HepG2 (cell line): Measurements from ENCODE around the gene SYS1. TPM values are rescaled to one million over a fixed set of nuclear protein-coding genes. Genes with fewer than 3 reads are reported as not detected.

Experiments used
- CHD4 ChIP-seq: fragments of 200-600 bp; sonication (generic); IDR thresholded peaks from 2 replicates; pipeline ENCODE4 v1.7.0; 2017; ENCODE audit warnings: mild to moderate bottlenecking, low read length, borderline replicate concordance
- FUBP1 ChIP-seq: sonication (generic); formaldehyde crosslinking; IDR thresholded peaks from 2 replicates; pipeline ENCODE4 v1.5.1; 2020; ENCODE audit warnings: missing genetic modification reagents, mild to moderate bottlenecking, borderline replicate concordance
- HNF4G ChIP-seq, 2 experiments: sonication (generic) in 1 of 2; formaldehyde crosslinking in 1 of 2; IDR thresholded peaks; 2 replicates each; pipeline versions ENCODE4 v1.4.0 to v1.6.1; 2011 to 2020; ENCODE audit warnings: borderline replicate concordance in 2 of 2, low read depth in 2 of 2, mild to moderate bottlenecking in 2 of 2, low read length in 1 of 2, missing genetic modification reagents in 1 of 2, moderate library complexity in 1 of 2
- JUN ChIP-seq: sonication (generic); formaldehyde crosslinking; IDR thresholded peaks from 2 replicates; pipeline ENCODE4 v1.4.0; 2020; ENCODE audit warnings: mild to moderate bottlenecking, missing genetic modification reagents
- MAF1 ChIP-seq: sonication (generic); formaldehyde crosslinking; IDR thresholded peaks from 2 replicates; pipeline ENCODE4 v1.5.0; 2020; ENCODE audit warnings: missing genetic modification reagents, borderline replicate concordance
- MED1 ChIP-seq: sonication (generic); formaldehyde crosslinking; IDR thresholded peaks from 2 replicates; pipeline ENCODE4 v1.4.0; 2020; ENCODE audit warnings: missing genetic modification reagents
- NR2F1 ChIP-seq, 2 experiments: fragments of 450-650 bp in 1 of 2; formaldehyde crosslinking in 1 of 2; IDR thresholded peaks; 2 replicates each; pipeline versions ENCODE4 v1.5.0 to v1.6.1; 2016 to 2020; ENCODE audit warnings: mild to moderate bottlenecking in 1 of 2, missing compliant biosample characterization in 1 of 2, missing genetic modification reagents in 1 of 2, moderate library complexity in 1 of 2
- POGK ChIP-seq: sonication (generic); formaldehyde crosslinking; conservative IDR thresholded peaks from 2 replicates; pipeline ENCODE4 v1.8.0; 2022; ENCODE audit warnings: mild to moderate bottlenecking, moderate library complexity, missing genetic modification reagents
- SAP130 ChIP-seq: IDR thresholded peaks from 2 replicates; pipeline ENCODE4 v1.6.1; 2016; ENCODE audit warnings: low read depth
- SP1 ChIP-seq, 2 experiments: fragments of 450-650 bp in 1 of 2; sonication (generic) in 1 of 2; formaldehyde crosslinking in 1 of 2; IDR thresholded peaks; 2 replicates each; pipeline versions ENCODE4 v1.4.0 to v1.6.1; 2016 to 2020; ENCODE audit warnings: missing genetic modification reagents in 1 of 2
- U2AF1 ChIP-seq: fragments of 200-400 bp; formaldehyde crosslinking; optimal IDR thresholded peaks from 2 replicates; pipeline ENCODE3; 2017; ENCODE audit warnings: mild to moderate bottlenecking, low read depth, low read length
- YEATS4 ChIP-seq: sonication (generic); formaldehyde crosslinking; IDR thresholded peaks from 2 replicates; pipeline ENCODE4 v1.4.0; 2020; ENCODE audit warnings: missing genetic modification reagents, borderline replicate concordance
- ZNF354B ChIP-seq: sonication (generic); formaldehyde crosslinking; IDR thresholded peaks from 2 replicates; pipeline ENCODE4 v1.8.0; 2022; ENCODE audit warnings: mild to moderate bottlenecking, missing genetic modification reagents
- ZNF501 ChIP-seq: sonication (generic); formaldehyde crosslinking; IDR thresholded peaks from 2 replicates; pipeline ENCODE4 v1.5.1; 2020; ENCODE audit warnings: mild to moderate bottlenecking, moderate library complexity, missing genetic modification reagents
- ZNF780A ChIP-seq: sonication (generic); formaldehyde crosslinking; IDR thresholded peaks from 2 replicates; pipeline ENCODE4 v1.8.0; 2022; ENCODE audit warnings: mild to moderate bottlenecking, missing genetic modification reagents, moderate library complexity
- ZSCAN31 ChIP-seq: sonication (generic); formaldehyde crosslinking; IDR thresholded peaks from 2 replicates; pipeline ENCODE4 v1.5.0; 2020; ENCODE audit warnings: low read depth, mild to moderate bottlenecking, missing genetic modification reagents
- ZZZ3 ChIP-seq: sonication (generic); formaldehyde crosslinking; IDR thresholded peaks from 2 replicates; pipeline ENCODE4 v1.4.0; 2020; ENCODE audit warnings: missing genetic modification reagents, mild to moderate bottlenecking, borderline replicate concordance
- polyA plus RNA-seq, 8 experiments: library from polyadenylated mRNA; depleted of rRNA in 3 of 8; stranded (reverse) in 7 of 8; unstranded in 1 of 8; fragments of >200 nt; fragmentation: Illumina TruSeq in 4 of 8; extraction: Trizol in 4 of 8; gene quantifications; 2 replicates each; pipeline versions ENCODE4 v1.2.1 to v1.2.3, GENCODE V29; 2011 to 2016; ENCODE audit warnings: low read depth in 4 of 8, missing spikeins in 1 of 8, mixed read lengths in 1 of 8; ENCODE audit not compliant: insufficient read depth in 1 of 8
- total RNA-seq, 5 experiments: library from RNA; depleted of rRNA; stranded (reverse); fragments of >200 nt; fragmentation: Illumina TruSeq; extraction: Trizol; gene quantifications; 2 replicates each; pipeline ENCODE4 v1.2.3, GENCODE V29; 2016; ENCODE audit warnings: low read depth in 1 of 5
- TF ChIP-seq, protein P1 (sequence below): IDR thresholded peaks from 2 replicates; pipeline ENCODE4 v1.6.1; 2016; ENCODE audit warnings: low read depth, borderline replicate concordance
- TF ChIP-seq, protein P2 (sequence below): sonication (generic); formaldehyde crosslinking; IDR thresholded peaks from 2 replicates; pipeline ENCODE4 v1.8.1; 2022; ENCODE audit warnings: mild to moderate bottlenecking, missing genetic modification reagents
- TF ChIP-seq, protein P3 (sequence below): sonication (generic); formaldehyde crosslinking; IDR thresholded peaks from 2 replicates; pipeline ENCODE4 v1.8.1; 2023; ENCODE audit warnings: mild to moderate bottlenecking, inconsistent platforms, moderate library complexity, missing genetic modification reagents, borderline replicate concordance

SYS1 gene
- total and polyA plus RNA-seq, 2 of the 13 experiments (the other 11 are each of a cell fraction or from before 2014, with no cell fraction given), result 38.3 to 65.6 TPM

- TF ChIP-seq FUBP1 (CRISPR knock-in tag) (no peak), NR2F1 (CRISPR knock-in tag; IDR thresholded peaks at IDR 0.05) (0 out of 4 replicates have a peak, but pooled peaks have one; percentile 6 to 8), MED1 (CRISPR knock-in tag) (peak; percentile 89), HNF4G (IDR thresholded peaks at IDR 0.05; ENCODE audit: borderline replicate concordance, low read depth, low read length) (peak; percentile 60; the same call in 1 of the 2 replicates), HNF4G (CRISPR knock-in tag; IDR thresholded peaks at IDR 0.05; ENCODE audit: borderline replicate concordance, low read depth) (no peak), SP1 (IDR thresholded peaks at IDR 0.05) (no peak), SP1 (CRISPR knock-in tag; IDR thresholded peaks at IDR 0.05) (no peak), ZNF780A (CRISPR knock-in tag) (no peak), YEATS4 (CRISPR knock-in tag) (0 out of 2 replicates have a peak, but pooled peaks have one; percentile 18), JUN (CRISPR knock-in tag) (peak; percentile 86; the same call in 1 of the 2 replicates), ZSCAN31 (0 out of 2 replicates have a peak, but pooled peaks have one; percentile 9), CHD4 (peak; percentile 19; the same call in 1 of the 2 replicates), POGK (CRISPR knock-in tag) (0 out of 2 replicates have a peak, but pooled peaks have one; percentile 49), ZNF354B (0 out of 2 replicates have a peak, but pooled peaks have one; percentile 22), ZNF501 (CRISPR knock-in tag) (peak; percentile 88), MAF1 (CRISPR knock-in tag) (no peak), U2AF1 (peak; percentile 1), SAP130 (CRISPR knock-in tag) (peak; percentile 91), ZZZ3 (CRISPR knock-in tag) (0 out of 2 replicates have a peak, but pooled peaks have one; percentile 61)
- TF ChIP-seq, protein P1, sequence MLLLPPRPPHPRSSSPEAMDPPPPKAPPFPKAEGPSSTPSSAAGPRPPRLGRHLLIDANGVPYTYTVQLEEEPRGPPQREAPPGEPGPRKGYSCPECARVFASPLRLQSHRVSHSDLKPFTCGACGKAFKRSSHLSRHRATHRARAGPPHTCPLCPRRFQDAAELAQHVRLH, result peak; percentile 72; the same call in 1 of the 2 replicates
- TF ChIP-seq, protein P2, sequence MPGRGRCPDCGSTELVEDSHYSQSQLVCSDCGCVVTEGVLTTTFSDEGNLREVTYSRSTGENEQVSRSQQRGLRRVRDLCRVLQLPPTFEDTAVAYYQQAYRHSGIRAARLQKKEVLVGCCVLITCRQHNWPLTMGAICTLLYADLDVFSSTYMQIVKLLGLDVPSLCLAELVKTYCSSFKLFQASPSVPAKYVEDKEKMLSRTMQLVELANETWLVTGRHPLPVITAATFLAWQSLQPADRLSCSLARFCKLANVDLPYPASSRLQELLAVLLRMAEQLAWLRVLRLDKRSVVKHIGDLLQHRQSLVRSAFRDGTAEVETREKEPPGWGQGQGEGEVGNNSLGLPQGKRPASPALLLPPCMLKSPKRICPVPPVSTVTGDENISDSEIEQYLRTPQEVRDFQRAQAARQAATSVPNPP (CRISPR knock-in tag), result no peak
- TF ChIP-seq, protein P3, sequence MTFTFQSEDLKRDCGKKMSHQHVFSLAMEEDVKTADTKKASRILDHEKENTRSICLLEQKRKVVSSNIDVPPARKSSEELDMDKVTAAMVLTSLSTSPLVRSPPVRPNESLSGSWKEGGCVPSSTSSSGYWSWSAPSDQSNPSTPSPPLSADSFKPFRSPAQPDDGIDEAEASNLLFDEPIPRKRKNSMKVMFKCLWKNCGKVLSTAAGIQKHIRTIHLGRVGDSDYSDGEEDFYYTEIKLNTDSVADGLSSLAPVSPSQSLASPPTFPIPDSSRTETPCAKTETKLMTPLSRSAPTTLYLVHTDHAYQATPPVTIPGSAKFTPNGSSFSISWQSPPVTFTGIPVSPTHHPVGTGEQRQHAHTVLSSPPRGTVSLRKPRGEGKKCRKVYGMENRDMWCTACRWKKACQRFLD (CRISPR knock-in tag), result no peak
These were observed 18.6 kb upstream of the SYS1 start (continued) for GRCh38 chr20:45344168-45344860.
